ENCODE results near the gene RBM5.

RBM5 gene

GRCh38 chr3:50121072-50122032 lies 32.6 kb downstream of the RBM5 start:
- peak in 48 of 56 donors; percentile 11 to 83 (median 42) for DNase-seq

- no peak for DNase-seq
Observed at GRCh38 chr3:50122071-50122470, 33.4 kb downstream of the RBM5 start.

- no peak for DNase-seq
Observed at GRCh38 chr3:50122661-50123391, 34.1 kb downstream of the RBM5 start.

DNA sequence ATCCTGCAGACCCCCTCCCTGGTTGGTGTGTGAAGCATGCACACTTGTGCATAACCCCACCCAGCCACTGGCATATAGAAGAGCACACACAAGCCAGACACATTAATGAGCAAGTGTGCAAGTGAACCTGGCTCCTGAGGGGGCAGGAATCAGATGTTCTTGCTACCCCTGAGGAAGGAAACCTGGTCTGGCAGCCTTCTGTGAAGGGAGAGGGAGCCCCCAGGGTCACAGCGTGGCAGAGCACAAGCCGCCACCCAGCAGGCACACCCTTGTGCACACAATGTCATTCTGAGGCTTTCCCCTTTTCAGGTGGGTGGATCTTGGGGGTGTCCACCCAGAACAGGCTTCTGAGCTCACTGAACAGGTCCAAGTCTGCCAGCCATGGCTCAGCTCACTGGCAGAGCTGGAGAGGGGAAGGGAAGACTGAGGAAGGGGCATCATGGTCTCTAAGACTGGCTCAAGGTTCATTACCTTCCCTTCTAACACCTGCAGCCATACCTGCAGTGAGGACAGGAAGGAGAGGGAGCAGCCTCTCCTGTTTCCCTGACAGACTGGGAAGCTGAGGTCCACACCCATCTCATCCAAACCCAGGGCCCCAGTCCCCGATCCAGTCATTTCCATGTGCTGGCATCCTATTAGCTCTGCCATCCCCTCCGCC lies 34.8 kb downstream of the RBM5 start:
- no peak for DNase-seq

DNA sequence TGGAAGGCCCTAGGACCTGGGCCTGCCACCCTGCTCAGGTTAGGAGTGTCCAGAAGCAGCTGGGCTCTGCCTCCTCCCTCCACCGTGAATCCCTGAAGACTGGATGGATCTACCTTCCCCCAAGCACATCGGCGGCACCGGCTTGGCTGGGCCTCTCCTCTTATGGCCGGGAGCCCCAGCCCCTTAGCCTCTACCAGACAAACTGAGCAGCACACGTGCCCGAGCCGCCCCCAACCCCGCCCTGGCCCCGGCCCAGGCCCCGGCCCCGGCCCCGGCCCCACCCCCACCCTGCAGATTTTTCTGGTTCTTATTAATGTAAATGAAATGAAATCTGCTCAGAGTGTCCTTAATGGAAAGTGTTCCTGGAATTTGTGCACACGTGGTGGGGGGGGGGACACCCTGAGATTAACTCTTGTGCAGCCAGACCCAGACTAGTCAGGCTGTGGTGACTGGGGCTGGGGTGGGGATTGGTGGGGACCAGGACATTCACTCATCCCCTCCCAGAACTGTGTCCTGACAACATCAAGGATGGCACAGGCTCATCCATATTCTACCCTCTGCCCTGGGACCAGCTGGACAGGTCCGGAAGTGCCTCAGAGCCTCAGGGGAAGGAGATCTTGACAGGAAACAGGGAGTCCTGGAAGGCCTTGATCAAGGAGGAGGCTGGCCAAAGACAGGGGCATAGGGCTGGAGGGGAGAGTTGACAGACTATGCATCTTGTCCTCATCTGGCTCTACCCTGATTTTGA lies 35.5 kb downstream of the RBM5 start:
- DNase-seq, result no peak

DNA sequence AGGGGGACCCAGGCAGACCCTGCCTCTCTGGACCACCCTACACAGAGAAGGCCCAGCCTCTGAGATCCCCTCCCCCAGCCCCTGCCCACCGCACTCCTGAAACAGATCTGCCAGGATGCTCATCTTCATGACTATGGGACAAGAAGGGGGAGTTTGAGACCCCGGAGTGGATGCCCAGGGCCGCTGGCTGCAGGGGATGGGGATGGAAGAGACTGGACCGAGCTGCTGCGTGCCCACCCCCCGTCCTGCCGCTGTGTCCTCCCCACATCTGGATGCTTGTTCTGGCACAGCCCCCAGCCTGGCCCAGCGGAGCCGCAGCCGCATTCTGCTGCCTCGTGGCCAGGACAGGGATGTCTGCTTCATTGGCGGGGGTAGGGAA lies 36.1 kb downstream of the RBM5 start:
- no peak for DNase-seq

GRCh38 chr3:50125541-50126286 lies 37.0 kb downstream of the RBM5 start:
- DNase-seq, result no peak

DNA sequence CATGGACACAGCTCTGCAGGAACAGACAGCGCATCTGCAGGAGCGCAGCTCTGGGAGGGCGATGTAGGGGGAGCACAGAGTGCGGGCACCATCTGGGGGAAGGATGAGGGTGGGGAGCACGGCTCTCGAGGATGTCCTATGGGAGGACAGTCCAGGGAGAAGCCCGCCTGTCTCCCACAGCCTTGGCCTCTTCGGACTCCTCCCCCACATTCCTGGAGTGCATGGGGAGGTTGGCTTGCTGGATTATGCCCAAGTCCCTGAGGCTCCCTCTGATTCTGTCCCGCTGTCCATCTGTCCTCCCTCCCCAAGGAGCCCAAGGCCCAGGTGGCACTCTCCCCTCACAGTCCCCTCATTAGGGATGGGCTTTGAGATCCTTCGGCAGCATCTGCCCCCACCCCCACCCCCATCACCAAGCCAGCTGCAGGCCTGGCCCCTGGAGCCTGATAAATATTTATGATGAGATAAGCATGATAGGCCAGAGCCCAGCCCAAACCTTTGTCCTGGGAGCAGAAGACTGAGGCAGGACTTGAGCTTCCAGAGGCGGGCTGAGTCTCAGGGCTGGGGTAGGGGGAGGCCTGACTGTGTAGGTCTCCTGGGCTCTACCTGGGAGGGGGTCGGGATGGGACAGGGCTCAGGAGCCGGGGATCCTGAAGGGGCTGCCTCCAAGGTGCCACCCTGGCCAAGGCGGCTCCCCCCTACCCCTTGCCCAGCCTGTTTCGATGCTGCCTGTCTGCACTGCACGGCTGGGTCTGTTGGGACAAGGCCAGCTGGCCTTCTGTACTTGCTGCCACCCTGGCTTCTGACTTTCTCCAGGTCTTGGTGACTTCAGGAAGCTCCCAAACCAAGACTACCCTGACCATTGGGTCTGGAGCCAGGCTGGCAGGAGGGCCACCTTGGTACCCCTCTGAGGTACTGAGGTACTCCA lies 37.8 kb downstream of the RBM5 start:
- DNase-seq, result no peak

DNA sequence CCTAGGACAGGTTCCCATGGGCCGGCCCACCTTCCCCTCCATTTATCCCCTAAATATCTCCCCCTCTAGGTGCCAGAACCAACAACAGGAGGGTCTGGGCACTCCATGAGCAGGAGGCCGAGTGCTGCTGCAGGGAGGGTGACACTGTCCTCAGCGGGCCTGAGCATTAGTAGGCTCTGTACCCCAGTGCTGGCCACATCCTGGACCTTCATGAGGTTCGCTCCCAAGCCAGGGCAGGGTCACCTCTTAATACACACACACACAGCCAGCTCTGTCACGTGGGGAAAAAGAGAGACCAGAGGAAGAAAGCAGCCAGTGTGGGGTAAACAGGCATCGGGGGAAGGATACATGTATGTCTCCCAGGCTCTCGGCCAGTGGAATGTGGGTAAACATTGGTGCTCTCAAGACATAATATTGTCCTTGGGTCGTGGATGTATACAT lies 38.6 kb downstream of the RBM5 start:
- DNase-seq, result no peak

GRCh38 chr3:50128001-50128400 lies 39.3 kb downstream of the RBM5 start:
- no peak for DNase-seq

- no peak for DNase-seq
Observed at GRCh38 chr3:50130436-50130835, 41.7 kb downstream of the RBM5 start.

GRCh38 chr3:50132421-50133282 lies 43.9 kb downstream of the RBM5 start:
- DNase-seq, result peak in 14 of 56 donors; percentile 6 to 48 (median 28)

DNA sequence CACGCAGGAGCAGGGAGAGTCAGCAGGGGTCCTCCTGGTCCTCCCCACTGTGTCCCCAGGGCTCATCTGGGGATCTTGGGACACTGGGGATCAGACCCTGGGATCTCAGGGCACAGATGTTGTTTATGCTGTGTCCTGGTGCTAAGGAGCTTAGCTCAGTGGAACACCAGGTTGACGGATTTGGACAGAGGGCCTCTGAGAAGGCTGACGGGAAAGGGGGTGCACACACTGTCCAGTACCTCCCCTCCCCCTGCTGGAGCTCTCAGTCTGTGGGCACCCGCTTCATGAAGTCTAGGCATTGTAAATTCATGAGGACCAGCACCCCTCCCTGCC lies 44.5 kb downstream of the RBM5 start:
- no peak for DNase-seq

DNA sequence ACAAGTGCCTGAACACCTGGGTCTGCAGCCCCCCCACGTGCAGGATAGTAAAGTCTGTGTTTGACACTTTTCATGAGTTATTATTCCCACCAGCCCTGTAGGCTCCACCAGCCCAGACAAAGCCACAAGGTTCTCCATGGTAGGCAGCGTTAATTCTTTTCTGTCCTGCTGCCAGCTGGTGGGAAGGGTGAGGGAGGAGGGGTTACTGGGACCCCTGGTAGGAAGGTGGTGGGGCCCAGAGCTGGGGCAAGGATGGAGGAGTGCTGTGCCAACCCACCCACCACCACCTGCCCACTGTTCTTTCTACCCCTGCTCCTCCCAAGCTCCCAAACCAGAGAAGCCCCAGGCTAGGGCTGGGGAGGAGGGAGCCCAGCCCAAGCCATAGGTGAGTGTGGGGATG lies 45.6 kb downstream of the RBM5 start:
- no peak for DNase-seq

DNA sequence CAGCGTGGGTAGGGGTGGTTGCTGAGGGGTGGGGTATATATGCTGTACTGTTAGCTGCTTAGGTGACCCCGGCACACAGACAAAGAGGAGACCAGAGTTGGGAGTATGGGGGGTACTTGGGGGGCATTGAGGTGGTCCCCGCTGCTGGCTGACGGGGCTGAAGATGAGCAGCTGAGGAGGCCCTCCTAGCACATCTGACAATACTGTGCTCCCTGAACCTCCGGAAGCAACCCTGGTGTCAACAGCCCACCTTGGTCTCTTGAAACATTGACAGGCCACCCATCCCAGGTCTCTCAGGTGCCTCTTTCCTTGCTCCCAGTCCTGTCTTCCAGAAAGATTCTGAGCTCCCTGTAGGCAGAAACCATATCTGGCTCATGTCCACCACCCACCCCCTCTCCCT lies 47.2 kb downstream of the RBM5 start:
- DNase-seq, result no peak

DNA sequence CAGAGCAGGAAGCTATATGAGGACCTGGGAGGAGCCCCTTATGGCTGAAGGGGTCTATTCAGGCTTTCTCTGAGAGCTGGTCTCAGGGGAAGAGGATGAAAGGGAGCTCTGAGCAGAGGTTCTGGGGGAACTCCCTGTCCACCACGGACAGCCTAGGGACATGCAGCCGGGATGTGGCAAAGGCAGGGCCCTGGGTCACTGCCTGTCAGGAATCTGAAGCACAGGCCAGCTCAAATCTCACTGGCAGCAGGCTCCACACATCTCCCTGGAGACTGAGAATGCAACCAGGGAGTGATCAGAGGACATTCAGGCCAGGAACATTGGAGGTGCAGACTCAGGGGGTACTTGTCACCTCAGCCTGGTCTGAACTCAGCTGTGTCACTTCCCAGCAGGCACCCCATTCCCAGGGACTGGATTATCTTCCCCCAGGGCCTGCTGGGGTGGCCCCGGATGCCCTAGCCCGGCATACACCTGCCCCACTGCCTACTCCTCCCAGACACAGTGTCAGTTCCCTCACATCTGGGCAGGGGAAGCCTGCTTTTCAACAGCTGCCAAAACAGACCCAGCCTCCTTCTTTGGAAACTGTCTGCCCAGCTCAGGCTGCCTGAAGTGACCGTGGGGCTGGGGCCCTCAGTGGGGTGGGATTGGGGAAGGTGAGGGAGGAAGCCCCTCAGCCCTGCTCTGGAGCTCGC lies 48.1 kb downstream of the RBM5 start:
- DNase-seq, result no peak

DNA sequence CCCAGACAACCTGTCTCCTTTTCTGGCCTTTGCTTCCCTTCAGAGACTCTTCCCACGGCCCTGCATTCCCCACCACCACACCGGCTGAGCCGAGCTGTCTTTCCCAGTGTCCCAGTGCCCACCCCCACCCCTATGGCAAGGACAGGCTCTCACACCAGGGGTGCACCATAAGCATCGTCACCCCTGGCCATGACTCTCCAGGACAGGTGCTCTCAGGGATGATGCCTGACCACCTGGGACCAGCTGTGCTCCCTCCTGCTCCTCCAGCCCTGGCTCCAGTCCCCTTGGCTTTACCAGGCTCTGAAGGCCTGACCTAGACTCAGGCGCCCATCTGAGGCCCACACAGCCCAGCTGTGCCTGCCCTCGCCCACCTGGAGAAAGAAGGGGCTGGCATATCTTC lies 48.8 kb downstream of the RBM5 start:
- DNase-seq, result no peak

All from nucleus accumbens (tissue), 56 donors.